ENCODE measurements around the gene SLC29A3.
A peak's percentile ranks its signal among the peaks of the same experiment; 100 is the strongest.

SLC29A3 gene

DNA sequence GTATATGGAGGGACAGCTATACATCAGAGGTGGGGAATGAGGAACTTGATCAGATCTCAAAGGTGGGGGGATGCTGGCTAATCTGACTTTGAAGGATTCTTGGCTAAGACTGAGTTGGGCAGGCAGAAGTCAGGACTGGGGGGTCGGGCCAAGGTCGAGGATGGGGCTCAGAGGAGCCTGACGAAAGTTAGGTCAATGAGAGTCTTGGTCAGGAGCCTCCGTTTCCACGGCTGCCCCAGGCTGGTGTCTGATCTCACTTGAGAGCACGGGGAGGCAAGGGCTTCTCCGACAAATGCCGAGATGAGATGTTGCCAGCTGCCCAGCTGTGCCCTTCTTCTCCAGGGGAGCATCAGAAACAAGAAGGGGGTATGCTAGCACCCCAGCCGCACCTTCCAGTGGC, 5.7 kb downstream of the SLC29A3 start:
- no peak for DNase-seq

- DNase-seq = no peak
Observed at GRCh38 chr10:71325267-71325666, 6.2 kb downstream of the SLC29A3 start.

DNA sequence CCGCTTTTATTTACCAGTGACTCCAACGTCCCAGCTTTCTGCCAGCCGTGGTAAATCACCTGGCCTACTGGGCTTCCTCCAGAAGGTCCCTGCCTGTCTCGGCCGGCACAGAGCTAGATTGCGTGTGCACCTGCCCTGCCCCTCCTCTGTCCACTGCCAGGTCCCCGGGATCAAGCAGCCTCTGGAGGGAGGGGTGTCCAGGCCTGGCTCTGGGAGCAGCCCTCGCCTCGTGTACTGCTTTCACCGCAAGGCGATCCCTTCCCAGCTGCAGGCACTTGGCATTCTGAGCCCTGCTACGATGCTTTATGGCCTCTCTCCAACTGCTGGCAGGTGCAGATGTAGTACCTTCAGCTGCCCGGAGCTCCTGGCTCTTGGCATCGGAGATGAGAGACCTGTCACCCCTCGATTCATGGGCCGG, 7.4 kb downstream of the SLC29A3 start:
- peak; percentile 19 for DNase-seq

DNA sequence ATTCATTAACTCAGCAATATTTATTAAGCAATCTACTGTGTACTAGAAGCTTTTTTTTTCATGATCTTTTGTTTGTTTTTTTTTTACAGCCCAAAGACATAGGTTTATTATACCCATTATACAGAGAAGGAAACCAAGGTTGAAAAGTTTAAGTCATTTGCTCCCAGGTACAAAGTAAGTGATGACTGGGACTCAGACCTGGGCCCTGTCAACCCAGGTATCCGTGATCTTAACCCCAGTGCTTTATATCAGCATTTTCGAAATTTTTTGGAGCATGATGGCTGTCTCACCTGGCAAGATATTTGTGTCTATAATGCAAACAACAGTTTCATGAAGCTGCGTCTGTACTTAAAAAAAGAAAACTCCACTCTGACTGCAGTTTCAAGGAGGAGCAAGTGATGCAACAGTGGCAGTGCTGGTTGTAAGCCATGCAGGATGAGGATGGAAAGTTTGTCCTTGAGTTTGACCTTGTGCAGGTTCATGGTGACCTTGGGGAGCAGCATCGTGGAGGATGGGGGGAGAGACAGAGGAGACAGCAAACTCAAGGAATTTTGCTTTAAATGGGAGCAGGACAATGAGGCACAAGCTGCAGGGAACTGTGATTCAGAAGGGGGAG, 11.8 kb downstream of the SLC29A3 start:
- DNase-seq = no peak

DNA sequence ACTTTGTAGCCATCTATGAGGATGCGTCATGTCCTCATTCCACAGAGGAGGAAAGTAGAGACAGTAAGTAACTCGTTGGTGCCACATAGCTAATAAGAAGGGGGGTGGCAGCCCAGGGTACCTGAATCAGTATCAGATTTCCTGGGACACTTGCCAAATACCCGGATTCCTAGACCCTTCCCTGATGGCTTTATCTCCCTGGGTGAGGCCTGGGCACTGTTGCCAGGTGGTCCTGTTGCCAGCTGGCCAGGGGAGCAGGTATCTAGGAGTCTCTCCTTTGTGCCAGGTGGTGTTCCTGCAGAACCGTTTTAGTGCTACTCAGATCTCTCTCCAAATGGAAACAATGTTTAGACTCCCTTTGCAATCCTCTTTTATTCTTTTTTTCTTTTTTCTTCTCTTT, 12.7 kb downstream of the SLC29A3 start:
- DNase-seq = no peak

DNA sequence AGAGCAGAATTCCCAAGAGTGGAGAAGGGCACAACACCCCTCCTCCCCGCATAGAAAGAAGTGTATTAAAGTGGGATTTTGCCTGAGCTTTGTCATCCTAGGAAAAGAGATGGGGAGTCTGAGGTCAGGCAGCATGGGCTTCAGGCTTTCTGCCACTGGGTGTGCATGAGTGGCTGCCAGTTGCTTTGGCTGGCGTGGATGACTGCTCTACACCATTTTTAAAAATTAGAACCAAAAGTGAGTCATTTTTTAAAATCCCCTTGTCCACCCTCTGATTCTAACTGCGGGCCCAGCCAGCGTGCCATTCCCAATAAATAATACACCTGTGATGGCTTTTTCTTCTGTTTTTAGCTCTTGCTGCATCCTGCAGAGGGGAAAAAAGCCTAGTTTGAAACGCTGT, 13.4 kb downstream of the SLC29A3 start:
- DNase-seq = no peak

- DNase-seq = no peak
Observed at GRCh38 chr10:71333129-71333887, 14.2 kb downstream of the SLC29A3 start.

GRCh38 chr10:71334221-71334791, 15.2 kb downstream of the SLC29A3 start:
- no peak for DNase-seq

DNA sequence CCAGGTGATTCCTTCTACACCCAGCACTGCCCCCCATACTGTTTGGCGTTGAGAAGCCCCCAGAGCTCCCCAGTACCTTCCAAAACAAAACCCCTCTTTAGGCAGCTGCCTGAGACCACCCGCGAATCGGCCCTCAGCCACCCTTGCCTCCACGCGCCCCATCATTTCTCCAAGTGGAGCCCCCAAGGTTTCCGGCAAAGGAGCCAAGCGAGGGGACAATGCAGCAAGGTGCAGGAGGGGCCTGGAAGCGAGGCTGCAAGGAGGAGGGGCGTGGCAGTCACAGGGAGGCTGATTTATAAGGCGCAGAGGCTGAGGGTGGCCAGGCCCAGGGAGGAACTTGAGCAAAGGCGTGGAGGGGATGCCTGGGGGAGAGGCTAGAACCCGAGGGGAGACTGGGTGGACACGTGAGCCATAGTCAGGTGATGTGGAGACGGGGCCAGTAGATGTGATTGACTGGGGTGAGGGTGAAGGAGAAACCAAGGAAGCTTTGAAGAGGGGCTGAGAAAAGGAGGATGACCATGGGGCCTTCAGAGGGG, 16.2 kb downstream of the SLC29A3 start:
- DNase-seq = no peak

DNA sequence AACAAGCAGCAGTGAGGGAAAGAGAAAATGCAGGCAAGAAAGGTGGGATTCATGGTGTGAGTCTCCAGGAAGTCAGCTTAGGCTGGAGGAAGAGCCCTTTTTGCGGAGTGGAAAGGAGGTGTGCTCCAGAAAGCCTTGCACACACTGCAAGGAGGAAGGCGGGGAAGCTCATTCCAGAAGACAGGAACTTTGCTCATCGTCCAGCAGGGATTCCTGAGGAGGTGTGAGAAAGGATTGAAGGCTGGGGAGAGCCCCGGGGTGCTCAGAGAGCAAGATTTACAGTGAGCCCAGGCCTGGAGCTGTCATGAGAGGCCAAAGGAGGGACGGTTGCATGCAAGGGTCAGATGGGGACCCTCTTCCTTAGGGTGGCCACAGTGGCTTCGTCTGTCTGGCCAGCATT, 17.6 kb downstream of the SLC29A3 start:
- no peak for DNase-seq

DNA sequence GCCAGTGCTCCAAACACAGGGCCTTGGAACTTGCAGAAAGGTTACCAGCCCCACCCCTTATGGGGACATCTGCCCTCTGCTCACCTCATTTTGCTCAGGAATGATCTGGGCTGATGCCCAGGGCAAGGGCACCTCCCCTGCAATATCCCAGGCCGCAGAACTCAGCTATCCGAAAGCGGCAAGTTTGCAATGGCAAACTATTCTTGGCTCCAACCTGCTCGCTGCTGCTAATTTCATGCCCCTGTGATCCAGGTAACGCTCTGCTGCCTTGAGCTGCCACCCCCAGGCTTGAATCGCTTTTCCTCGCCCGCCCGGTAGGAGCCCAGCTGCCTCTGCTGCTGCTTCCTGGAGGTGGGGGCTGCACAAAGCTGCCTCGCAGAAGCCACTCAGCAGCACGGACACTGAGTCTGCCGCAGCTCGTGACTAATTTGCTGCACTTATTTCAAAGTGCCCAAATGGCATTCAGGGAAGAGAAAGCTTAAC, 18.2 kb downstream of the SLC29A3 start:
- DNase-seq = no peak

GRCh38 chr10:71338728-71339495, 19.9 kb downstream of the SLC29A3 start:
- DNase-seq = no peak

- DNase-seq = no peak
Observed at GRCh38 chr10:71339796-71340589, 20.9 kb downstream of the SLC29A3 start.

DNA sequence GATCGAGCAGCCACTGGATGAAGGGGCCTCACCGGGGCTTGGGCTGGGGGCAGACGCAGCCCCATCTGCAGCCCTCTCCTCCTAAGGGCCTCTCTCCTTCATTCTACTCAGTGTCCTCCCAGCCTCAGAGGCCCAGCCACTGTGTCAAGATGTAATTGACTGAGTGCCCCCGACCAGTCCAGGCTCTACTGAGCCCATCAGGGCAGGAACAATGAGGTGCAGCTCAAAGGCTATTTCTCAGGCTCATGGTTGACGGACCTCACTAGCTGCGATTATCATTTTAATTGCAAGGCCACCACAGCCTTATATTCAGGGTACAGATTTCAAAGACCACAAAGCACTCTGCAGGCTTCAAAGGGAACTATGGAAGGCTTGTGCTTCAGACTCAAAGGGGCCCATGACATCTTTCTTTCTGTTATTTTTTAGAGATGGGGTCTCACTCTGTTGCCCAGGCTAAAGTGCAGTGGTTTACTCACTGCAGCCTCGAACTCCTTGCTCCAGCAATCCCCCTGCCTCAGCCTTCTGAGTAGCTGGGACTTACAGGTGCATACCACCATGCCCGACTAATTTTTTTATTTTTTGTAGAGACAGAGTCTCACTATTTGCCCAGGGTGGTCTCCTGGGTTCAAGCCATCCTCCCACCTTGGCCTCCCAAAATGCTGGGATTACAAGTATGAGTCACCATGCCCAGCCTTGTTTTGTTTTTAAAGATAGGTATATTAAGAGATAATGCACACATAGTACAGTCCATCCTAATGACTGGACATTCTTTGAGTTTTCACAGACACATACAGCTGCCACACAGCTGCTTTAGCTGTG, 23.7 kb downstream of the SLC29A3 start:
- no peak for DNase-seq

DNA sequence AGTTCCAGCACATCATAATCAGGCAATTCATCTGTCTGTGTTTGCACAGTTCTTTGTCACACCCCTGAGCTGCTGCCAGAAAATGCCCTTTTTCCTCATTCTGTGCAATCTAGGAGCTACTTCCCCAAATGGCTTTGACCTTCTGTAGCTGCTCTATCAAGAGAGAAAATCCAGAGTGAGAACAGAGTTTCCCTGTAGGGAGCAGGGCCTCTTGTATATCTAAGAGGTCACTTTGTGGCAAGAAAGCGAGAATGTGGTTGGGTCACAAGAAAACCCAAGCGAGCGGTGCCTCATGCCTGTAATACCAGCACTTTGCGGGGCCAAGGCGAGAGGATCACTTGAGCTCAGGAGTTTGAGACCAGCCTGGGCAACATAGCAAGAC, 24.3 kb downstream of the SLC29A3 start:
- no peak for DNase-seq

DNA sequence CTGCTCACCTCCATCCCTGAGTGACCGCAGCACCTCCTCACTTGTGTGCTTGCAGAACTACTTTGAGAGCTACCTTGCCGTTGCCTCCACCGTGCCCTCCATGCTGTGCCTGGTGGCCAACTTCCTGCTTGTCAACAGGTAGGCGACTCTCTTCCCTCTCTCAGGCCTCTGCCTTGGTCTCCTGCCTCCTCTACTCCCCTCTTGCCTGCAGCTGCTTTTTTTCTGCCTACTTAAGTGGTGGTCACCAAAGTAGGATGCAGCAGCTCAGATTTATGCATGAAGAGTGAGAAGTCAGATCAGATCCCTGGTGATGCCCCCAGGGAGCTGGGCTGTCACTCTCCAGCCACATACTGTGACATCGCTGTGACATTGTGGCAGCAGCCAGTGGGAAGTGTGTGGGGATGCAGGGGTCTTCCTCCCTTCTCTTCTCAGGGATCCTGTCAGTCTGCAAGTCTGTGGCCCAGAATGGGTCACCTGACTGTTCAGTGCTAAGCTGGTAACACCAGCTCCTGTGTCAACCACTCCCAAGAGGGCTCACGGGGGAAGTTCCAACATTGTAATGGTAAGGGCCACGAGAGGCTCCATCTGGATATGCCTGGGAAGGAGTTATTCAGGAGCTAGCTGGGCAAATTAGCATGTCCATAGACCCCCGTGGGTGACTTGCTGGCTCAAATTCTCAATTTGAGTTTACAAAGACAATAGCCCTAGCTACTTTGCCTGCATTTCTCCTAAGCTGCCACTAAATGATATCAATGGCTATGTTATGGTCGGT, 25.3 kb downstream of the SLC29A3 start:
- DNase-seq = no peak

GRCh38 chr10:71344993-71345480, 26.0 kb downstream of the SLC29A3 start:
- no peak for DNase-seq

DNA sequence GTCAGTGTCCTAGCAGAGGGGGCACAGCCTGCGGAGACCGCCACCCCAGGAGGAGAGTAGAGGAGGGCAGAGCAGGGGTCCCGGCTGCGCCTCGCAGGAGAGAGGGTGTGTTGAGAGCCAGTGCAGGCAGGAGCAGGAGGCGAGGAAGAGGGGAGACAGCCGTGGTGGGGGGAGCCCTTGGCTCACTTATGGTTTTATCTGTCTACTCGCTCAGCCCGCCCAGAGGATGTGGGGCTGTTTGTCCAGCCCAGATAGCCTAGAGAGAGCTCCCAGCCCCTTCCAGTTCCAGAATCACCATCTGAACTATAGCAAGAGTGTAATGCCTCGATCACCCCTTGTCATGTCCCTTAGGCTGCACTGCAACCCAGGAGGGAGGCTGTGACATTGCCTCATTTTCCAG, 26.6 kb downstream of the SLC29A3 start:
- no peak for DNase-seq

- DNase-seq = no peak
Observed at GRCh38 chr10:71346731-71347130, 27.7 kb downstream of the SLC29A3 start.

DNA sequence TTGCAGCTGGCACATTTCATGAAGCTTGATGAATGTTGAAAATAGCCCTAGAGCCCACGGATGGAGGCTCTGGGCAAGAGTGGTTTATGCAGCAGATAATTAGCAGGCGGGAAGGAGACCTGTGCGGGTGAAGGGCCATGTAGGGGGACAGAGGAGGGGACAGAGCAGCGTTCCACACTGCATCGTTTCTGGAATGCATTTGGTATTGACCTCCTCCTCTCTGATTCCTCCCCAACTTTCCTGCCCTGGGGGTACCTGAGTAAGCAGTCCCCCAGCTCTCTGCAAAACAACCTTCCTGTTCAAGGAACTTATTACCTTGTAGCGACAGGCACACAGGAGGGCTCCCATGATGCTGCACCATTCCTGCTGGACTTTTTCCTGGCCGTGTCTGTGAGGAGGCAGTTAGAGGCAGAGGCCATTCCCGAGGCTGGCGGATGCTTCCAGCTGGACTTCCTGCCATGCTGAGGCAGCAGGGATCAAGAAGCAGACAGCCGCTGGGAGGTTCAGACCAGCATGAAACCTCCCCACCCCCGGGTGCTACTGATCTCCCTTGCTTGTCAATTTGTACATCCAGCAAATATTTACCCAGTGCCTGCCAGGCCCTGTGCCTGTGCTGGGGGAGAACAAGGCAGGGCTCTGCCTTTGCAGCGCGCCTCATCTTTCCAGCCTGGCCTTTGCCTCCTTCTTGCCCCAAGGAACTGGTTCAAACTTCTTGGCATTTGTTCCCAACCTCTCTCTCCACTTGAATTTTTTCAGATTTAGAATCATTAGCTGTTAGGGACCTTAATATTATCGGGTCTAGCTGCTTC, 28.7 kb downstream of the SLC29A3 start:
- DNase-seq = no peak

Data from NCI-H1436 (cell line).